Coronary artery (tissue), 2 donors: ENCODE measurements around the gene DYRK1A.

ENCODE experiments used
- DNase-seq: peaks from one replicate; pipeline ENCODE4 v3.0.0-alpha.2; 2017; ENCODE audit warnings: low spot score
- H3K27ac ChIP-seq, 2 donors: fragments of 200-600 bp; sonication (generic); one replicate each; pipeline ENCODE4 v1.5.1; 2016 to 2019
- H3K4me3 ChIP-seq: fragments of 200-600 bp; sonication (generic); 2 replicates; pipeline ENCODE4 v1.5.1; 2016; ENCODE audit warnings: mild to moderate bottlenecking, moderate library complexity
- CTCF ChIP-seq: fragments of 200-600 bp; sonication (generic); IDR thresholded peaks from one replicate; pipeline ENCODE4 v1.5.1; 2019; ENCODE audit warnings: antibody characterized with exemption

Gene DYRK1A

GRCh38 chr21:37364722-37365121, 1.9 kb upstream of the DYRK1A start:
- DNase-seq: no peak
- H3K27ac ChIP-seq: peak overlapping the region; percentile 99 to 100
- TF ChIP-seq CTCF: no peak
- H3K4me3 ChIP-seq: peak overlapping the region; percentile 99

GRCh38 chr21:37365517-37366481, 774 bp upstream of the DYRK1A start:
- H3K27ac ChIP-seq: peak overlapping the region; percentile 99 to 100
- peak; percentile 81 for DNase-seq
- TF ChIP-seq CTCF: no peak
- peak overlapping the region; percentile 99 for H3K4me3 ChIP-seq

- DNase-seq: no peak
- no peak for TF ChIP-seq CTCF
- H3K4me3 ChIP-seq: peak overlapping the region; percentile 99
- peak overlapping the region; percentile 99 to 100 for H3K27ac ChIP-seq
Observed at GRCh38 chr21:37367336-37367702, 746 bp downstream of the DYRK1A start.

- peak overlapping the region; percentile 99 for H3K4me3 ChIP-seq
- no peak for TF ChIP-seq CTCF
- peak; percentile 80 for DNase-seq
- peak overlapping the region; percentile 99 to 100 for H3K27ac ChIP-seq
Observed at GRCh38 chr21:37367703-37368540, 1.3 kb downstream of the DYRK1A start.

DNA sequence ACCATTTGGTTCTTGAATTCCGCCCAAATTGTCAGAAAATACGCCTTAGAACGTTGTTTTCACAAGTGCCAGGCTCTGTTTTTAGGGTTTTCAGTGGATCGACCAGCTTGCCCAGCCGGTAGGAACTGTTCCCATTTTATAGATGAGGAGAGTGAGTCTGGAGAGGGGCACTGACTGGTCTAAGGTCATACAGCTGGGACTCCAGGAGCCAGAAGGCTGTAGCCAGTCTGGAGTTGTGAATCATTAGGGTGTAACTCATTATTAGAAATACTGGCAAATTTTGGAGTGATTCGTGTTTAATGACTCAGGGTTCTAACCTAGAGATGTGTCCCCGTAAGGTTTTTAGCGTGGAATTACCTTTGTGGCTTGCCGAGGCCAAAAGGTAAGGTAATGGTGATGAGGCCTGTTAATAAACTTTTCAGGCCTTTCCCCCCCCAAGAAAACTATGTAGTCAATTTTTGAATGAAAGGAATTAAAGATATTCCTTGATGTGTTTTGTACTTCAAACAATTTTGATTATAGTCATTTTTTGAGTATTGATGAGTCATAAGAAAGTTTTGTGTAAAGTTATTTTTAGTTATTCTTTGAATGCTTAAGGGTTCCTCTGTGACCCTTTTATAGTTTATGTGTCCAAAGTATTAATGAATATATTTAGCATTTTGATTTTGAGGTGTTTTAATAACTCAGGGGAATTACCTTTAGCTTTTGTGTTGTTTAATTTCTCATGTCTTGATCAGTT, 2.1 kb downstream of the DYRK1A start:
- no peak for DNase-seq
- TF ChIP-seq CTCF: no peak
- peak overlapping the region; percentile 99 for H3K4me3 ChIP-seq
- peak overlapping the region; percentile 99 to 100 for H3K27ac ChIP-seq

DNA sequence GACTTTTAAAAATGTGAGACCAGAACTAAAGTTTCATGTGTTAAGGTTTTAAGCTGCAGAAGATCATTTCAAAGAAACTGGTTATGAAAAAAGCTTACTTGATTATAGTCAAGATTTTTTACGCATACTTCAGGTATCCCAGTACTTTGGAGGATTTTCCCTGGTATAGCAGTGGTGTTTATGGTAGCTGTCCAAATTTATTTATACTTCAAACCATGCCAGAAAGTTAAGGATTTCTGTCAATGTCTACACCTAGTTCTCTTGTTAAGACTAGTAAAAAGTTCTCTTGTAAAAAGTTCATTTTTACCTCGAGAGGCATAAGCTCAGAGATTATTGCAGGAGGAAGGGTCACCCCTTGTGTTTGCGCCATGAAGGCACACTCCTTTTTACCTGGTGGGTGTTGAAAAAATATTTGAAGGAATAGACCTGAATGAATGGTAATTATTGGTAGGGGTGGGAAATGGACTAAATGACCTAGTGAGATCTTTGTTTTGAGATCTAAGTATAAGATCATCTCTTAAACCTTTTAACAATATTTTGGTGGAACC, 2.8 kb downstream of the DYRK1A start:
- Histone ChIP-seq H3K4me3 (peak overlapping the region; percentile 99), H3K27ac (peak overlapping the region; percentile 20 to 100)
- DNase-seq: no peak
- no peak for TF ChIP-seq CTCF
